Measurements from ENCODE around the gene UBALD1. TPM values are rescaled to one million over a fixed set of nuclear protein-coding genes. Genes with fewer than 3 reads are reported as not detected.
A peak's percentile ranks its signal among the peaks of the same experiment; 100 is the strongest.

Gene UBALD1
- total RNA-seq, 1 donor from 2014 or later, result 31.0 TPM

DNA sequence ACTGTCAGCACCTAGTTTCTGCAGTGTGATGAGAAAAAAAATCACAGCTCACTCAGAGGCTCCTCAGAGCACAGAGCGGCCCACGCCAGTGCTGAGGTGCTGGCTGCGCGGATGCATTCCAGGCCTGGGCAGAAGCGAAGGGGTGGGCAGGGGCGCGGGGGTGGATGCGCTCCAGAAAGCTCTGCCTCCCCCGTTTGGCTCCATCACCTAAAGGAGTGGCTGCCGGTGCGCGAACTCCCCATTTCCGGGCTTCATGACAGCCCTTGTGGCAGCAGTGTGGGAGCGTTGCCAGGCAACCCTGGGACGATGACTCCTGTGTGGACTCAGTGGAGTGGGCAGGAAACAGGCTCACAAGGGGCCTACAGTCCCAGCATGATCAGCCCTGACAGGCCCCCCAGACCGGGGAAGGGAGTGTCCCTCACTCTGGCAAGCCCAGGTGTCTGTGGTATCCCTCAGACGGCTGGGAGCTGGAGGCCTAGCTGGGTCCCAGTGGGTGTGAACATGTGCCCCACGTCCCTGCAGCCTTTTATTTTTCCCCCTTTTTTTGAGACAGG, 45.8 kb upstream of the UBALD1 start:
- H3K27me3 Mint-ChIP-seq (ENCODE audit: unreplicated experiment), result peaks cover 3% of the 10 kb centered on the region
- peaks cover 28% of the 10 kb centered on the region for H3K36me3 Mint-ChIP-seq (ENCODE audit: low read depth, unreplicated experiment)
- peak overlapping the region; percentile 83 for H3K27ac Mint-ChIP-seq (ENCODE audit: unreplicated experiment)
- no peaks in the 10 kb centered on the region for H3K9me3 Mint-ChIP-seq (ENCODE audit: unreplicated experiment)
- DNase-seq (ENCODE audit: low spot score), result no peak
- H3K4me1 Mint-ChIP-seq (ENCODE audit: unreplicated experiment), result peaks cover 9% of the 10 kb centered on the region
- TF ChIP-seq, protein P1, sequence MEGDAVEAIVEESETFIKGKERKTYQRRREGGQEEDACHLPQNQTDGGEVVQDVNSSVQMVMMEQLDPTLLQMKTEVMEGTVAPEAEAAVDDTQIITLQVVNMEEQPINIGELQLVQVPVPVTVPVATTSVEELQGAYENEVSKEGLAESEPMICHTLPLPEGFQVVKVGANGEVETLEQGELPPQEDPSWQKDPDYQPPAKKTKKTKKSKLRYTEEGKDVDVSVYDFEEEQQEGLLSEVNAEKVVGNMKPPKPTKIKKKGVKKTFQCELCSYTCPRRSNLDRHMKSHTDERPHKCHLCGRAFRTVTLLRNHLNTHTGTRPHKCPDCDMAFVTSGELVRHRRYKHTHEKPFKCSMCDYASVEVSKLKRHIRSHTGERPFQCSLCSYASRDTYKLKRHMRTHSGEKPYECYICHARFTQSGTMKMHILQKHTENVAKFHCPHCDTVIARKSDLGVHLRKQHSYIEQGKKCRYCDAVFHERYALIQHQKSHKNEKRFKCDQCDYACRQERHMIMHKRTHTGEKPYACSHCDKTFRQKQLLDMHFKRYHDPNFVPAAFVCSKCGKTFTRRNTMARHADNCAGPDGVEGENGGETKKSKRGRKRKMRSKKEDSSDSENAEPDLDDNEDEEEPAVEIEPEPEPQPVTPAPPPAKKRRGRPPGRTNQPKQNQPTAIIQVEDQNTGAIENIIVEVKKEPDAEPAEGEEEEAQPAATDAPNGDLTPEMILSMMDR (IDR thresholded peaks at IDR 0.05; ENCODE audit: unreplicated experiment), result no peak
- peak overlapping the region; percentile 65 for H3K4me3 Mint-ChIP-seq (ENCODE audit: unreplicated experiment)

DNA sequence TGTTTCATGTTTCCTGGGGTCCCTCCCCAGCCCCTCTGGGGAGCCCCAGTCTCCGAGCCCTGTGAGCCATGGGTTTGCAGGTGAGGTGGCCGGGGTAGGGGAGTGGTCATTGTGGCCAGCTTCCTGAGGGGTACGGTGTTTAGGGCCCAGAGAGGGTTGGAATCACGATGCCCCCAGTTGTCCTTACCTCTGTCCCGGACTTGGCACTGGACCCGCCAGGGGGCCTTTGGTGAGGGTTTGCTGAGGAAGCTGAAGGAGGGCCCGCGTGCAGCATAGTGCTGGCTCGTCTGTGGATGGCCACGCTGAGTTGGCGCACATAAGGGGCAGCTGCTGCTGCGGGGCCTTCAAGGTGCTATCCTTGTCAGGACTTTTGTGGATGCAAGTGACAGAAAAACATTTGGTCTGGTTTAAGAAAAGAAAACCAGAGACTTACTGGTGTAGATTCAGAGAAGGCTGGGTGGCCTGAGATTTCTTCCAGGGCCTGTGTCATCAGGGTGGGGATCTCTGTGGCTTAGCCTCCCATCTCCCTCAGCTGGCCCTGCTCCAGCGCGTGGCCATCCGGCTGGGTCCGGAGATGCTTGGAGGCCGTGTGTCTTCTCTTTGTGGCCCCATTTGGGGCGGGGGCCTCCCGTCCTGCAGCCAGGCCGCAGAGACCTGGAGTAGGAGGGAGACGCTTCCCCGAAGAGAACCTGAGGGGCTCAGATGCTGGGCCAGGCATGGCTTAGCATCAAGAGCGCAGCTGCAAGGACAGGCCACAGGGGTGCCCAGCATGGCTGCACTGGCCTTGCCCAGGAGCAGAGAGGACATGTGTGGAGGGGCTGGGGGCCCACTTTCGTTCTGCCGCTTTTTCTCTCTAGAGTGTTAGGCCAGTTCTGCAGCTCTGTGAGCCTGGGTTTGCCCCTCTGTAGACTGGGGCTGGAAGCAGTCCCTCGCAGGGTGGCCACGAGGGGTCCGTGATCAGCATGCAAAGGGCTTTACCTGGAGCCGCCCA, 45.0 kb upstream of the UBALD1 start:
- no peak for DNase-seq (ENCODE audit: low spot score)
- Mint-ChIP-seq H3K27ac (ENCODE audit: unreplicated experiment) (no peak overlapping the region), H3K36me3 (ENCODE audit: low read depth, unreplicated experiment) (peaks cover 29% of the 10 kb centered on the region), H3K27me3 (ENCODE audit: unreplicated experiment) (peaks cover 3% of the 10 kb centered on the region), H3K4me3 (ENCODE audit: unreplicated experiment) (peak overlapping the region; percentile 57), H3K4me1 (ENCODE audit: unreplicated experiment) (peaks cover 8% of the 10 kb centered on the region), H3K9me3 (ENCODE audit: unreplicated experiment) (no peaks in the 10 kb centered on the region)
- TF ChIP-seq, protein P1 (IDR thresholded peaks at IDR 0.05; ENCODE audit: unreplicated experiment), result no peak

DNA sequence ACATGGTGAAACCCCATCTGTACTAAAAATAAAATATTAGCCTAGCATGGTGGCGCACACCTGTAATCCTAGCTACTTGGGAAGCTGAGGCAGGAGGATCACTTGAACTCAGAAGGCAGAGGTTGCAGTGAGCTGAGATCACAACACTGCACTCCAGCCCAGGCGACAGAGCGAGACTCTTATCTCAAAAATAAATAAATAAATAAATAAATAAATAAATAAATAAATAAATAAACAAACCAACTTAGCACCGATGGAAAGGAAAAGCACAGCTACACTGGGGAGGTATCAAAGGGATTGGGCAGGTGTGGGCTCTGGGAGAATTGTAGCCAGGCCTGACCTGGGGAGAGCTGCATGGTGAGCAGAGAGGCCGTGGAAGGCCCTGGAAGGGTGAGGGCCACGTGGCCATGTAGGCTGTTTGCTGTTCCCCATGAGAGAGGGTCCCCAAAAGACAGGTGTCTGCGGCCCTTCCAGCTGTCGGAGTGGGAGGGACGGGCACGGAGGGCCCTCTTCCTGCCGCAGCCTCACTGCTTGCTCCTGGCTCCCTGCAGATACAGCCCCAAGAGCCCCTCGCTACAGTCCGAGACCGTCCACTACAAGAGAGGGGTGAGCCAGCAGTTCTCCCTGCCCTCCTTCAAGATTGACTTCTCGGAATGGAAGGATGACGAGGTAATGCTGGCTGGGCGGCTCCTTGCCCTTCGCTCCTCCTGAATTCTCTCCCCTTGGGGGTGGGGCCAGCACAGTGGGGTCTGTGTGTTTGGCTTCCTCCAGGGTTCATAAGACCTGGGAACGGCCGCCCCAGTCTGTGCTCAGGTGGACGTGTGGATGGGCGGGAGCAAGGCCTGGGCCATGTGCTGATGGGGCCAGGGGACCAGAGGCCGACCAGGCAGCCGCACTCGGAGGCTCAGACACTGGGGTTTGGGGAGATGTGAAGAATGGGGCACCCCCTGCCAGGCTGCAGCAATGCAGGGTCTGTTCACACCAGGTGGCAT, 42.3 kb upstream of the UBALD1 start:
- H3K4me1 Mint-ChIP-seq (ENCODE audit: unreplicated experiment), result no peaks in the 10 kb centered on the region
- H3K27ac Mint-ChIP-seq (ENCODE audit: unreplicated experiment), result no peak overlapping the region
- TF ChIP-seq, protein P1 (IDR thresholded peaks at IDR 0.05; ENCODE audit: unreplicated experiment), result no peak
- DNase-seq (ENCODE audit: low spot score), result no peak
- no peak overlapping the region for H3K4me3 Mint-ChIP-seq (ENCODE audit: unreplicated experiment)
- H3K9me3 Mint-ChIP-seq (ENCODE audit: unreplicated experiment), result no peaks in the 10 kb centered on the region
- H3K36me3 Mint-ChIP-seq (ENCODE audit: low read depth, unreplicated experiment), result peaks cover 26% of the 10 kb centered on the region
- H3K27me3 Mint-ChIP-seq (ENCODE audit: unreplicated experiment), result peaks cover 1% of the 10 kb centered on the region

DNA sequence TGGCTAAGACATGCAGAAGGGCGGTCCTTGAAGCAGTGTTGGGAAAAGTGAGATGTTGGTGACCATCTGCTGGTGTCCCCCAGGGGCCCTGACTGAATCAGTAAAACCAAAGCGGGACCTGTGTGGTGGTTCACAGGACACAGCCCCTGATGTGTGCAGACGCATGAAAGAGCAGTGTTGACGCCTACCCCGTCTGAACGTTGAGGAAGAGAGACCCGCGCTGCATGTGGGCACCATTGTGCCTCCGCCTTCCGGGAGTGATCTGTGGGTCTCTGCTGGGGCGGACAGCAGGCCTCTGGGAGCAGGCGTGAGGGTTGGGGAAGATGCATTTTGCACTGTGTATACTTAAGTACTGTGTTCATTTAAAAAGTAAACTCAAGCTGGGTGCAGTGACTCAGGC, 41.5 kb upstream of the UBALD1 start:
- Mint-ChIP-seq H3K36me3 (ENCODE audit: low read depth, unreplicated experiment) (peaks cover 24% of the 10 kb centered on the region), H3K4me3 (ENCODE audit: unreplicated experiment) (no peak overlapping the region), H3K27me3 (ENCODE audit: unreplicated experiment) (peaks cover 1% of the 10 kb centered on the region), H3K9me3 (ENCODE audit: unreplicated experiment) (no peaks in the 10 kb centered on the region), H3K27ac (ENCODE audit: unreplicated experiment) (no peak overlapping the region), H3K4me1 (ENCODE audit: unreplicated experiment) (no peaks in the 10 kb centered on the region)
- TF ChIP-seq, protein P1 (IDR thresholded peaks at IDR 0.05; ENCODE audit: unreplicated experiment), result no peak
- DNase-seq (ENCODE audit: low spot score), result no peak
